Stomach (tissue), 4 donors: ENCODE measurements around the gene MEIKIN.

Source experiments
- CTCF ChIP-seq, 7 experiments: fragments of 450-650 bp in 4 of 7; fragments of 200-600 bp in 3 of 7; sonication (generic) in 3 of 7; IDR thresholded peaks; one replicate each; pipeline ENCODE4 v1.5.1; 2016 to 2019; ENCODE audit warnings: antibody characterized with exemption in 7 of 7, control low read depth in 2 of 7, mild to moderate bottlenecking in 1 of 7
- POLR2A ChIP-seq, 4 donors: fragments of 450-650 bp; IDR thresholded peaks; one replicate each; pipeline ENCODE4 v1.6.1; 2016; ENCODE audit warnings: antibody characterized with exemption in 4 of 4, control low read depth in 2 of 4, mild to moderate bottlenecking in 1 of 4, moderate library complexity in 1 of 4
- POLR2AphosphoS5 ChIP-seq, 3 donors: sonication (generic); formaldehyde crosslinking; IDR thresholded peaks; one replicate each; pipeline ENCODE4 v1.6.1; 2016; ENCODE audit warnings: antibody characterized with exemption in 3 of 3

GRCh38 chr5:131986161-131986912 is 40.9 kb upstream of the MEIKIN start:
- TF ChIP-seq POLR2AphosphoS5 (IDR thresholded peaks at IDR 0.05) (no peak), CTCF (IDR thresholded peaks at IDR 0.05) (no peak), POLR2A (IDR thresholded peaks at IDR 0.05) (no peak)
